ENCODE results near the gene PDZD2. TPM values are rescaled to one million over a fixed set of nuclear protein-coding genes. Genes with fewer than 3 reads are reported as not detected.

Gene PDZD2
- total RNA-seq, 1 experiment from 2014 or later = not detected

- CTCF ChIA-PET = interaction anchor here (0.7 kb wide), 1 partner anchor 337 kb away, joined by 7 read pairs; no protein-coding TSS in a partner anchor
- no peak overlapping the region for H3K4me2 ChIP-seq
- H3K27ac ChIP-seq = no peak overlapping the region
- no peak overlapping the region for H3K4me3 ChIP-seq
- no peak overlapping the region for H2AFZ ChIP-seq
- H4K20me1 ChIP-seq (ENCODE audit: insufficient read depth) = no peaks in the 10 kb centered on the region
- H3K27me3 ChIP-seq (ENCODE audit: insufficient read depth, low read depth) = peaks cover 88% of the 10 kb centered on the region
- no peaks in the 10 kb centered on the region for H3K9me3 ChIP-seq (ENCODE audit: insufficient read depth, low read depth)
- intact Hi-C loops (cut with micrococcal nuclease; ENCODE audit: unreplicated experiment) = no loop called here
- TF ChIP-seq CTCF (conservative IDR thresholded peaks at IDR 0.05) = no peak
- TF ChIP-seq EZH2 (IDR thresholded peaks at IDR 0.05; ENCODE audit: low read depth) = no peak
- BruUV-seq (replicated peaks) = no TSS peak
- no peaks in the 10 kb centered on the region for H3F3A ChIP-seq (ENCODE audit: insufficient read depth, low read depth)
- H3K79me2 ChIP-seq (ENCODE audit: low read depth) = no peaks in the 10 kb centered on the region
- POLR2A ChIA-PET (ENCODE audit: unreplicated experiment) = no interaction called here
- no peaks in the 10 kb centered on the region for H3K9me2 ChIP-seq (ENCODE audit: insufficient read depth)
- H3K4me1 ChIP-seq (replicated peaks; ENCODE audit: insufficient read depth) = no peaks in the 10 kb centered on the region
- no peaks in the 10 kb centered on the region for H3K36me3 ChIP-seq (ENCODE audit: low read depth)
- peak; percentile 14 to 60 for DNase-seq
Measured at GRCh38 chr5:32027717-32028458, 389.0 kb downstream of the PDZD2 start.

GRCh38 chr5:32029261-32029660 lies 390.3 kb downstream of the PDZD2 start:
- H3K4me2 ChIP-seq = no peak overlapping the region

GRCh38 chr5:32029781-32030180 lies 390.9 kb downstream of the PDZD2 start:
- H3K4me1 ChIP-seq (replicated peaks; ENCODE audit: insufficient read depth) = no peaks in the 10 kb centered on the region
- H3K27me3 ChIP-seq (ENCODE audit: insufficient read depth, low read depth) = peaks cover 86% of the 10 kb centered on the region
- H4K20me1 ChIP-seq (ENCODE audit: insufficient read depth) = no peaks in the 10 kb centered on the region
- DNase-seq = no peak
- H2AFZ ChIP-seq = no peak overlapping the region
- POLR2A ChIA-PET (ENCODE audit: unreplicated experiment) = no interaction called here
- H3K36me3 ChIP-seq (ENCODE audit: low read depth) = no peaks in the 10 kb centered on the region
- H3K9me2 ChIP-seq (ENCODE audit: insufficient read depth) = no peaks in the 10 kb centered on the region
- BruUV-seq (replicated peaks) = no TSS peak
- H3K79me2 ChIP-seq (ENCODE audit: low read depth) = no peaks in the 10 kb centered on the region
- H3F3A ChIP-seq (ENCODE audit: insufficient read depth, low read depth) = no peaks in the 10 kb centered on the region
- CTCF ChIA-PET = no interaction called here
- no peak overlapping the region for H3K4me3 ChIP-seq
- H3K27ac ChIP-seq = no peak overlapping the region
- no peaks in the 10 kb centered on the region for H3K9me3 ChIP-seq (ENCODE audit: insufficient read depth, low read depth)
- TF ChIP-seq CTCF (conservative IDR thresholded peaks at IDR 0.05) = no peak
- no peak for TF ChIP-seq EZH2 (IDR thresholded peaks at IDR 0.05; ENCODE audit: low read depth)
- no peak overlapping the region for H3K4me2 ChIP-seq
- intact Hi-C loops (cut with micrococcal nuclease; ENCODE audit: unreplicated experiment) = no loop called here

More at GRCh38 chr5:32029261-32029660, 390.3 kb downstream of the PDZD2 start:
- Histone ChIP-seq H3K9me3 (ENCODE audit: insufficient read depth, low read depth) (no peaks in the 10 kb centered on the region), H2AFZ (no peak overlapping the region), H3K36me3 (ENCODE audit: low read depth) (no peaks in the 10 kb centered on the region), H3K79me2 (ENCODE audit: low read depth) (no peaks in the 10 kb centered on the region), H3K27me3 (ENCODE audit: insufficient read depth, low read depth) (peaks cover 88% of the 10 kb centered on the region), H3K27ac (no peak overlapping the region), H3K4me3 (no peak overlapping the region), H4K20me1 (ENCODE audit: insufficient read depth) (no peaks in the 10 kb centered on the region), H3K9me2 (ENCODE audit: insufficient read depth) (no peaks in the 10 kb centered on the region), H3F3A (ENCODE audit: insufficient read depth, low read depth) (no peaks in the 10 kb centered on the region), H3K4me1 (replicated peaks; ENCODE audit: insufficient read depth) (no peaks in the 10 kb centered on the region)
- no TSS peak for BruUV-seq (replicated peaks)
- CTCF ChIA-PET = no interaction called here
- POLR2A ChIA-PET (ENCODE audit: unreplicated experiment) = no interaction called here
- DNase-seq = no peak
- intact Hi-C loops (cut with micrococcal nuclease; ENCODE audit: unreplicated experiment) = no loop called here
- TF ChIP-seq EZH2 (IDR thresholded peaks at IDR 0.05; ENCODE audit: low read depth) (no peak), CTCF (conservative IDR thresholded peaks at IDR 0.05) (no peak)

Data from PC-9 (cell line).